Liver (tissue), 9 donors: ENCODE data around the gene GLT1D1. TPM values are rescaled to one million over a fixed set of nuclear protein-coding genes. Genes with fewer than 3 reads are reported as not detected.
"Not testable (repeated sequence)": the region's sequence is repeated elsewhere in the genome, so short reads cannot be mapped to it uniquely, and the experiment has no call there.

Experiments used
- DNase-seq: peaks from one replicate; pipeline ENCODE4 v3.0.0-alpha.2; 2017; ENCODE audit warnings: low spot score
- H3K27ac ChIP-seq, 2 donors: one replicate each; pipeline ENCODE4 v1.7.0; 2013; ENCODE audit warnings: inconsistent platforms in 2 of 2, low read length in 2 of 2, control low read depth in 1 of 2, low read depth in 1 of 2, mild to moderate bottlenecking in 1 of 2
- H3K27me3 ChIP-seq, 4 donors: one replicate each; pipeline versions ENCODE4 v1.6.1 to v1.7.0; 2013; ENCODE audit warnings: low read length in 3 of 4, inconsistent platforms in 1 of 4, mild to moderate bottlenecking in 1 of 4, moderate library complexity in 1 of 4; ENCODE audit not compliant: control insufficient read depth in 4 of 4, insufficient read depth in 4 of 4
- H3K36me3 ChIP-seq, 4 donors: one replicate each; pipeline versions ENCODE4 v1.6.1 to v1.7.0; 2013; ENCODE audit warnings: low read length in 3 of 4, mild to moderate bottlenecking in 3 of 4, low read depth in 1 of 4, moderate library complexity in 1 of 4; ENCODE audit not compliant: control insufficient read depth in 4 of 4, insufficient read depth in 3 of 4
- H3K4me1 ChIP-seq, 4 donors: one replicate each; pipeline versions ENCODE4 v1.6.1 to v1.7.0; 2013; ENCODE audit warnings: low read length in 3 of 4, mild to moderate bottlenecking in 3 of 4, moderate library complexity in 1 of 4; ENCODE audit not compliant: control insufficient read depth in 4 of 4, insufficient read depth in 4 of 4
- H3K4me3 ChIP-seq, 3 donors: one replicate each; pipeline versions ENCODE4 v1.6.1 to v1.7.0; 2013; ENCODE audit warnings: low read length in 3 of 3, control low read depth in 1 of 3, low read depth in 1 of 3, mild to moderate bottlenecking in 1 of 3
- H3K9ac ChIP-seq, 2 donors: one replicate each; pipeline ENCODE4 v1.7.0; 2013; ENCODE audit warnings: low read length in 2 of 2, mild to moderate bottlenecking in 2 of 2, moderate library complexity in 2 of 2, control low read depth in 1 of 2, low read depth in 1 of 2
- H3K9me3 ChIP-seq, 4 donors: one replicate each; pipeline versions ENCODE4 v1.6.1 to v1.7.0; 2013; ENCODE audit warnings: low read length in 3 of 4; ENCODE audit not compliant: control insufficient read depth in 4 of 4
- FOXA1 ChIP-seq: IDR thresholded peaks from 2 replicates; pipeline ENCODE4 v1.6.1; 2016; ENCODE audit warnings: antibody characterized with exemption
- FOXA2 ChIP-seq: IDR thresholded peaks from 2 replicates; pipeline ENCODE4 v1.6.1; 2016; ENCODE audit warnings: antibody characterized with exemption
- GABPA ChIP-seq, 2 donors: IDR thresholded peaks in 1 of 2; conservative IDR thresholded peaks in 1 of 2; 2 replicates each; pipeline ENCODE4 v1.6.1; 2016; ENCODE audit warnings: antibody characterized with exemption in 2 of 2, mild to moderate bottlenecking in 1 of 2, moderate library complexity in 1 of 2
- NR2F2 ChIP-seq: IDR thresholded peaks from 2 replicates; pipeline ENCODE4 v1.6.1; 2016; ENCODE audit warnings: antibody characterized with exemption
- RXRA ChIP-seq, 2 donors: IDR thresholded peaks; 2 replicates each; pipeline ENCODE4 v1.6.1; 2017 to 2018; ENCODE audit warnings: antibody characterized with exemption in 2 of 2, mild to moderate bottlenecking in 1 of 2
- SP1 ChIP-seq: IDR thresholded peaks from 2 replicates; pipeline ENCODE4 v1.6.1; 2018; ENCODE audit warnings: antibody characterized with exemption, mild to moderate bottlenecking
- TAF1 ChIP-seq: conservative IDR thresholded peaks from 2 replicates; pipeline ENCODE4 v1.6.1; 2016; ENCODE audit warnings: antibody characterized with exemption, mild to moderate bottlenecking
- YY1 ChIP-seq: IDR thresholded peaks from 2 replicates; pipeline ENCODE4 v1.6.1; 2016; ENCODE audit warnings: antibody characterized with exemption, mild to moderate bottlenecking
- WGBS: extraction: QIAGEN DNeasy Blood & Tissue Kit; methylation state at CpG from one replicate; pipeline ENCODE4 v1.1.7; 2013; 5-methylcytosine and 5-hydroxymethylcytosine counted together
- polyA plus RNA-seq, 2 donors: library from polyadenylated mRNA; stranded (reverse) in 1 of 2; unstranded in 1 of 2; fragments of 200-250 nt in 1 of 2; fragments of >200 nt in 1 of 2; fragmentation: Nextera tagmentation in 1 of 2; extraction: Ambion mirVana in 1 of 2; gene quantifications; one replicate each; pipeline versions ENCODE4 v1.2.1 to v1.2.3, GENCODE V29; 2013 to 2015
- total RNA-seq, 2 donors: library from RNA; depleted of rRNA; stranded (reverse); fragments of >200 nt; gene quantifications; one replicate each; pipeline ENCODE4 v1.2.3, GENCODE V29; 2014
- TF ChIP-seq, protein P1 (sequence below): IDR thresholded peaks from 2 replicates; pipeline ENCODE4 v1.6.1; 2016; ENCODE audit warnings: antibody characterized with exemption, mild to moderate bottlenecking
- TF ChIP-seq, protein P2 (sequence below): fragments of 150-350 bp; IDR thresholded peaks from 2 replicates; pipeline ENCODE4 v1.5.1; 2017; ENCODE audit warnings: improper control_type of control experiment, low read depth, low read length; ENCODE audit not compliant: missing input control
- TF ChIP-seq, protein P3 (sequence below): IDR thresholded peaks from 2 replicates; pipeline ENCODE4 v1.6.1; 2016; ENCODE audit warnings: antibody characterized with exemption
- TF ChIP-seq, protein P4 (sequence below): IDR thresholded peaks from 2 replicates; pipeline ENCODE4 v1.6.1; 2016; ENCODE audit warnings: antibody characterized with exemption
- TF ChIP-seq, protein P5 (sequence below): IDR thresholded peaks from 2 replicates; pipeline ENCODE4 v1.6.1; 2016; ENCODE audit warnings: antibody characterized with exemption
- donor health status: healthy.
- donor health status: healthy.
- donor health status: healthy.
- donor health status: healthy.
- donor health status: healthy.

The GLT1D1 gene
- total and polyA plus RNA-seq, 4 donors: 10.4 to 17.7 (median 13.9) TPM

DNA sequence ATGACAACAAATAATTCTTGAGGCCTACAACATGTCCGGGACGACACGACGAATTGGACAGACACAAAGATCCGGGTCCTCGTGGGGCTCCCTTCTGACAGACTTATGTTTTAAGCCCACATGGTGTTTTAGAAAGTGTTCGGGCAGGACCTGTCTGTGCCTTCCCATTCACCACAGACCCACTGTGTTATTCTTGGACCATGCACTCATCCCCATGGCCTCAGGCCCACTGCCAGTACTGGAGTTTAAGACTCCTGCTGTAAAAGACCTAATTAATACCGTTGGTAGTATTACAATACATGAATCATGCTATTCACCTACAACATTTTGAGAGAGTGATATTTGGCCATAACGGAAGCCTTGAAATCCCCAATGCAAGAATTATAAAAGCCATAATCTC is 49.5 kb upstream of the GLT1D1 start:
- Histone ChIP-seq H3K27ac (no peak overlapping the region), H3K36me3 (peaks cover 14 to 49% (median 37%) of the 10 kb centered on the region in 4 donors), H3K9me3 (no peaks in the 10 kb centered on the region), H3K4me3 (no peak overlapping the region), H3K9ac (no peak overlapping the region), H3K4me1 (peaks cover 0 to 2% (median 0%) of the 10 kb centered on the region in 4 donors), H3K27me3 (no peaks in the 10 kb centered on the region)
- DNase-seq: no peak
- TF ChIP-seq, protein P1, sequence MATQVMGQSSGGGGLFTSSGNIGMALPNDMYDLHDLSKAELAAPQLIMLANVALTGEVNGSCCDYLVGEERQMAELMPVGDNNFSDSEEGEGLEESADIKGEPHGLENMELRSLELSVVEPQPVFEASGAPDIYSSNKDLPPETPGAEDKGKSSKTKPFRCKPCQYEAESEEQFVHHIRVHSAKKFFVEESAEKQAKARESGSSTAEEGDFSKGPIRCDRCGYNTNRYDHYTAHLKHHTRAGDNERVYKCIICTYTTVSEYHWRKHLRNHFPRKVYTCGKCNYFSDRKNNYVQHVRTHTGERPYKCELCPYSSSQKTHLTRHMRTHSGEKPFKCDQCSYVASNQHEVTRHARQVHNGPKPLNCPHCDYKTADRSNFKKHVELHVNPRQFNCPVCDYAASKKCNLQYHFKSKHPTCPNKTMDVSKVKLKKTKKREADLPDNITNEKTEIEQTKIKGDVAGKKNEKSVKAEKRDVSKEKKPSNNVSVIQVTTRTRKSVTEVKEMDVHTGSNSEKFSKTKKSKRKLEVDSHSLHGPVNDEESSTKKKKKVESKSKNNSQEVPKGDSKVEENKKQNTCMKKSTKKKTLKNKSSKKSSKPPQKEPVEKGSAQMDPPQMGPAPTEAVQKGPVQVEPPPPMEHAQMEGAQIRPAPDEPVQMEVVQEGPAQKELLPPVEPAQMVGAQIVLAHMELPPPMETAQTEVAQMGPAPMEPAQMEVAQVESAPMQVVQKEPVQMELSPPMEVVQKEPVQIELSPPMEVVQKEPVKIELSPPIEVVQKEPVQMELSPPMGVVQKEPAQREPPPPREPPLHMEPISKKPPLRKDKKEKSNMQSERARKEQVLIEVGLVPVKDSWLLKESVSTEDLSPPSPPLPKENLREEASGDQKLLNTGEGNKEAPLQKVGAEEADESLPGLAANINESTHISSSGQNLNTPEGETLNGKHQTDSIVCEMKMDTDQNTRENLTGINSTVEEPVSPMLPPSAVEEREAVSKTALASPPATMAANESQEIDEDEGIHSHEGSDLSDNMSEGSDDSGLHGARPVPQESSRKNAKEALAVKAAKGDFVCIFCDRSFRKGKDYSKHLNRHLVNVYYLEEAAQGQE: no peak
- TF ChIP-seq, protein P2, sequence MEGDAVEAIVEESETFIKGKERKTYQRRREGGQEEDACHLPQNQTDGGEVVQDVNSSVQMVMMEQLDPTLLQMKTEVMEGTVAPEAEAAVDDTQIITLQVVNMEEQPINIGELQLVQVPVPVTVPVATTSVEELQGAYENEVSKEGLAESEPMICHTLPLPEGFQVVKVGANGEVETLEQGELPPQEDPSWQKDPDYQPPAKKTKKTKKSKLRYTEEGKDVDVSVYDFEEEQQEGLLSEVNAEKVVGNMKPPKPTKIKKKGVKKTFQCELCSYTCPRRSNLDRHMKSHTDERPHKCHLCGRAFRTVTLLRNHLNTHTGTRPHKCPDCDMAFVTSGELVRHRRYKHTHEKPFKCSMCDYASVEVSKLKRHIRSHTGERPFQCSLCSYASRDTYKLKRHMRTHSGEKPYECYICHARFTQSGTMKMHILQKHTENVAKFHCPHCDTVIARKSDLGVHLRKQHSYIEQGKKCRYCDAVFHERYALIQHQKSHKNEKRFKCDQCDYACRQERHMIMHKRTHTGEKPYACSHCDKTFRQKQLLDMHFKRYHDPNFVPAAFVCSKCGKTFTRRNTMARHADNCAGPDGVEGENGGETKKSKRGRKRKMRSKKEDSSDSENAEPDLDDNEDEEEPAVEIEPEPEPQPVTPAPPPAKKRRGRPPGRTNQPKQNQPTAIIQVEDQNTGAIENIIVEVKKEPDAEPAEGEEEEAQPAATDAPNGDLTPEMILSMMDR: no peak
- TF ChIP-seq RXRA (IDR thresholded peaks at IDR 0.05) (no peak), FOXA2 (no peak), GABPA (IDR thresholded peaks at IDR 0.05 in 1 of 2, conservative IDR thresholded peaks at IDR 0.05 in 1 of 2) (no peak)
- TF ChIP-seq, protein P3, sequence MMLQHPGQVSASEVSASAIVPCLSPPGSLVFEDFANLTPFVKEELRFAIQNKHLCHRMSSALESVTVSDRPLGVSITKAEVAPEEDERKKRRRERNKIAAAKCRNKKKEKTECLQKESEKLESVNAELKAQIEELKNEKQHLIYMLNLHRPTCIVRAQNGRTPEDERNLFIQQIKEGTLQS: no peak
- 98% methylated on average over 9 of the region's 9 CpGs for WGBS

DNA sequence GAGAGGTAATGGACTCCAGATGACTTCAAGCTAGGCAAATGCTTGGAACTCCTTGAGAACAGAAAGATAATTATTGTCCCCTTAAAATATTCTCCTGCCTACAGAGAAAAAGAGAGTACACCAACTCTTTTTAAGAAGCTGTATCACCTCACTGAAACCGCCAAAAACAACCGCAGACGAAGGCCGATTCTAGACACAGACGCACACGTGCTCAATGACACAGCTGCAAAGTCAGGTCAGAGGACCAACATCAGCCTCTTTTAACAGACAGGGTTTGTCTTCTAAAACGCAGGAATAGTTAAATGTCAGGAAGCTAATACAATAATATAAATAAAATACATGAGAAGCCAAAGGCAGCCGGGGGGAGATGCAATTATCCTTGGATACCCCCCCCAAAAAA is 48.5 kb upstream of the GLT1D1 start:
- Histone ChIP-seq H3K36me3 (peaks cover 8 to 45% (median 31%) of the 10 kb centered on the region in 4 donors), H3K27ac (no peak overlapping the region), H3K27me3 (no peaks in the 10 kb centered on the region), H3K4me1 (peaks cover 0 to 5% (median under 1%) of the 10 kb centered on the region in 4 donors), H3K4me3 (no peak overlapping the region), H3K9ac (no peak overlapping the region), H3K9me3 (no peaks in the 10 kb centered on the region)
- no peak for DNase-seq
- TF ChIP-seq YY1: no peak
- TF ChIP-seq TAF1: no peak
- TF ChIP-seq NR2F2: no peak
- TF ChIP-seq GABPA (IDR thresholded peaks at IDR 0.05 in 1 of 2, conservative IDR thresholded peaks at IDR 0.05 in 1 of 2): no peak
- TF ChIP-seq, protein P2: no peak
- TF ChIP-seq, protein P4, sequence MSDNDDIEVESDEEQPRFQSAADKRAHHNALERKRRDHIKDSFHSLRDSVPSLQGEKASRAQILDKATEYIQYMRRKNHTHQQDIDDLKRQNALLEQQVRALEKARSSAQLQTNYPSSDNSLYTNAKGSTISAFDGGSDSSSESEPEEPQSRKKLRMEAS: no peak
- TF ChIP-seq SP1: no peak
- TF ChIP-seq FOXA1: no peak
- TF ChIP-seq, protein P5, sequence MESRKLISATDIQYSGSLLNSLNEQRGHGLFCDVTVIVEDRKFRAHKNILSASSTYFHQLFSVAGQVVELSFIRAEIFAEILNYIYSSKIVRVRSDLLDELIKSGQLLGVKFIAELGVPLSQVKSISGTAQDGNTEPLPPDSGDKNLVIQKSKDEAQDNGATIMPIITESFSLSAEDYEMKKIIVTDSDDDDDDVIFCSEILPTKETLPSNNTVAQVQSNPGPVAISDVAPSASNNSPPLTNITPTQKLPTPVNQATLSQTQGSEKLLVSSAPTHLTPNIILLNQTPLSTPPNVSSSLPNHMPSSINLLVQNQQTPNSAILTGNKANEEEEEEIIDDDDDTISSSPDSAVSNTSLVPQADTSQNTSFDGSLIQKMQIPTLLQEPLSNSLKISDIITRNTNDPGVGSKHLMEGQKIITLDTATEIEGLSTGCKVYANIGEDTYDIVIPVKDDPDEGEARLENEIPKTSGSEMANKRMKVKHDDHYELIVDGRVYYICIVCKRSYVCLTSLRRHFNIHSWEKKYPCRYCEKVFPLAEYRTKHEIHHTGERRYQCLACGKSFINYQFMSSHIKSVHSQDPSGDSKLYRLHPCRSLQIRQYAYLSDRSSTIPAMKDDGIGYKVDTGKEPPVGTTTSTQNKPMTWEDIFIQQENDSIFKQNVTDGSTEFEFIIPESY: no peak
- TF ChIP-seq, protein P3: no peak
- 99% methylated on average over 8 of the region's 8 CpGs for WGBS

DNA sequence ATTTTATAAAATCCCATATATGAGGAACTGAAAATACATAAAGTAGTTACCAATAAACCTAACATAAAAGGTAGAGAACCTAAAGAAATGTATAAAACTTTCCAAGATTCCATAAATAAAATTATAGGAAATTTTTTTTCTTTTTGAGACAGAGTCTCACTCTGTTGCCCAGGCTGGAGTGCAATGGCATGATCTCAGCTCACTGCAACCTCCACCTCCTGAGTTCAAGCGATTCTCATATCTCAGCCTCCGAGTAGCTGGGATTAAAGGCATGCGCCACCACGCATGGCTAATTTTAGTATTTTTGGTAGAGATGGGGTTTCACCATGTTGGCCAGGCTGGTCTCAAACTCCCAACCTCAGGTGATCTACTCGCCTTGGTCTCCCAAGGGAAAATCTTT is 47.9 kb upstream of the GLT1D1 start:
- H3K36me3 ChIP-seq: peaks cover 8 to 40% (median 26%) of the 10 kb centered on the region in 4 donors
- H3K27ac ChIP-seq, DNase-seq, H3K27me3 ChIP-seq, H3K9ac ChIP-seq, H3K4me1 ChIP-seq, H3K9me3 ChIP-seq, H3K4me3 ChIP-seq: not testable (repeated sequence)
- 97% methylated on average over 5 of the region's 5 CpGs for WGBS
